Activated CD8-positive, alpha-beta memory T cell treated with anti-CD3 and anti-CD28 coated beads, Interleukin-2, amount 50 U/mL, for 24 hours (primary cell): ENCODE results near the gene COX8A.
A peak's percentile ranks its signal among the peaks of the same experiment; 100 is the strongest.
"Not testable (repeated sequence)": the region's sequence is repeated elsewhere in the genome, so short reads cannot be mapped to it uniquely, and the experiment has no call there.

Source experiments
- DNase-seq: peaks from one replicate; pipeline ENCODE4 v3.0.0-alpha.2; 2020; ENCODE audit errors: extremely low read depth

COX8A gene

GRCh38 chr11:63974259-63975143, at the start of gene COX8A:
COX8A (plus strand) TSS chr11:63974620; CDS start chr11:63974681, 61 bp downstream.
- DNase-seq, result peak; percentile 92

- DNase-seq, result no peak
These were observed 44.8 kb upstream of the COX8A start for GRCh38 chr11:63929616-63930015.

- no peak for DNase-seq
These were observed 43.4 kb upstream of the COX8A start for GRCh38 chr11:63931045-63931444.

DNA sequence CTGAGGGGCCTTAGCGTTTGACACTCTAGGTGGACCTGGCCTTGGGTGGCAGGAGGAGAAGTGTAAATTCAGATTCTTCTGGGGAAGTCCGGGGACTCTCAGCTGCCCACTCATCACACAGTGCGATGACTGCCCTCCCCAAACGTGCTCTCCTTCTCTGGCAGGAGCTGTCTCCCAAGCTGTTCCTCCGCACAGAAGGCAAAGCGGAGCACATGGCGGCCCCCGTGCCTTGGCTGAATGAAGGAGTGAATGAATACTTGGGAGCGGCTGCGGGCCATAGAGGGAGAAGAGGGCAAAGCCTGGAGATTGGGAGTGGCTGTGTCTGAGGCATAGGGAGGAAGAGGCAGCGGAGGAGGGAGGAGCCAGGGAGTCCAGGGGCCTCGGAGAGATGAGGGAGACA, 42.5 kb upstream of the COX8A start:
- DNase-seq, result no peak

DNA sequence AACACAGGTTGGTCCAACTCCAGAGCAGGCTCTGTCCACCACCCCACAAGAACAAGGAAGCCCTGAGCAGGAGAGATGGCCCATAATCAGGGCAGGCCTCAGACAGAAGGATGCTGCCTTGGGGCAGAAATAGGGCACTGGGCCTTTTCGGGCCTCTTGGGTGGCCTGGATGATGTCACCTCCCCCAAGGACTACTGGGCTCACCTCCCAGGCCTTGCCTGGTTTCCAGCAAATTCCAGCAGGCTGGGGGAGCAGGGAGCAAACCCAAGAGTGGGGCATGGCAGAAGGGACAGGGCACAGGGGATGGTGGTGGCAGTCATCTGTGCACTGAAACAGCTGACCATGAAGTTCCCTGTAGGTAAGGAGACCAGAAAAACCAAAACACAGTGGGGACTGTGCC, 41.0 kb upstream of the COX8A start:
- DNase-seq, result no peak

DNA sequence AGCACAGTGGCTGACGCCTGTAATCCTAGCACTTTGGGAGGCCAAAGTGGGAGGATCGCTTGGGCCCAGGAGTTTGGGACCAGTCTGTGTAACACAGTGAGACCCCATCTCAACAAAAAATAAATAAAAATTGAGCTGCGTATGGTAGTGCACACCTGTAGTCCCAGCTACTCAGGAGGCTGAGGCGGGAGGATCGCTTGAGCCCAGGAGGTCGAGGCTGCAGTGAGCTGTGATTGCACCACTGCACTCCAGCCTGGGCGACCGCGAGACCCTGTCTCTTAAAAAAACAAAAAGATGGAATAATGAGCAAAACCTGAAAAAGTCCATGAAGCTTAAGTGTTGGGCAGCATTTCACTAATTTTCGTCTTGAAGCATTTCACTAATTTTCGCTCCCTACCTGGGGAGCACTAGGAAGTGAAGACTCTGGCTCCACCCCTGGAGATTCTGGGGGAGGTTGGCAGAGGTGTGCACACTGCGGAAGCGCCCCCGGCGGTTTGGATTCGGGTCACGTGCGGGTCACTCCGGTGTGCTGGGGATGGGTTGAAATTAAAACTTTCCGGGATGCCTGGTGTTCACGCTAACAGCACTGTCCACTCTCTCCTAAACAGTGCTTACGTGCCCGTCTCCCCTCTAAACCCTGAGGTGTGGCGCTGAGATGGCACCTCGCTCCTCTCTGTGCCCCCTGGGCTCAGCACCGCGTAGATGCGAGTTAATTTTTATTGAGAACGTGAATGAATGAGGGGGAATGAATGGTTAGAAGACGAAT, 36.5 kb upstream of the COX8A start:
- no peak for DNase-seq

DNA sequence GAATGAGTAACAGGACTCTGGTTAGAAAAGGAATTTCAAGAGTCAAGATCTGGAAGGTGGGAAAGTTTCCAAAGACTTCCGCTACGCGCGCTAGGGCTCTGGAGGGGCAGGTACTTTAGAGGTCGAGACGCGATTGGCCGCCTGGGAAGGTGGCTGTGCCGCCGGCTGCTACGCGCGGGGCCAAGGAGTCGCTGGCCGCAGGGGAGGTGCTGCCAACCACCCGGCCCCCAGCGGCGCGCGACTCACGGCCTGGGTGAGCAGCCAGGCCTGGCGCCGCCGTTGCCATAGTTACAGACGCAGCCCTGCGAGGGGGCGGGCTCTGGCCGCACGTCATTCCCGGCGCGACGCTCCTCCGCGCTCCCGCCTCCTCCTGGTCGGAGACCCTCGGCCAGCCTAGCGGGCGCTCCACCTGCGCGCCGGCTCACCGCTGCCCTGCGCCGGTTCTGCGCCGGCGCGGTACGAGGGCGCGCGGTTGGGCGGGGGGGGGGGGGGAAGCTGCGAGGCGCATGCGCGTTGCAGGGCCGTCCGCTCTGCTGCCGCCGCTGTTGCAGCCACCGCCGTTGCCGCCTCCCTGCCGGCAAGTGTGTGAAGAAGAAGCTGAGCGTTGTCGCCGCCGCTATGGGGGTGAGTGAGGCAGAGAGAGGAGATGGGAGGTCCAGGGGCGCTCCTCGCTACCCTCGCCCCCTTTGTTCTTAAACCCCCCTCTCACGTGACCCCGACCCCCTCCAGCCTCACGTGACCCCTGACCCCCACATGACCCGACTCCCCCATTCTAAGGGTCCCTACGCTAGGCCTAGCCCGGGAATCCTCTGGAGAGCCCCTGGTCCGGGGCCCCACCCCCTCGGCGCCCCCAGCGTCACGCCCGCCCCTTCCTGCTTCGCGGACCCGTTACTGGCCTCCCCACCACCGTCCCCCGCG, 35.7 kb upstream of the COX8A start, which contains the start of gene NAA40:
NAA40 (plus strand) TSS at position 524 of the 918 bp plus-strand sequence; CDS start at position 619, 95 bp downstream.
- peak; percentile 84 for DNase-seq

GRCh38 chr11:63939397-63939891, 35.0 kb upstream of the COX8A start:
- no peak for DNase-seq

GRCh38 chr11:63940786-63941185, 33.6 kb upstream of the COX8A start:
- no peak for DNase-seq

DNA sequence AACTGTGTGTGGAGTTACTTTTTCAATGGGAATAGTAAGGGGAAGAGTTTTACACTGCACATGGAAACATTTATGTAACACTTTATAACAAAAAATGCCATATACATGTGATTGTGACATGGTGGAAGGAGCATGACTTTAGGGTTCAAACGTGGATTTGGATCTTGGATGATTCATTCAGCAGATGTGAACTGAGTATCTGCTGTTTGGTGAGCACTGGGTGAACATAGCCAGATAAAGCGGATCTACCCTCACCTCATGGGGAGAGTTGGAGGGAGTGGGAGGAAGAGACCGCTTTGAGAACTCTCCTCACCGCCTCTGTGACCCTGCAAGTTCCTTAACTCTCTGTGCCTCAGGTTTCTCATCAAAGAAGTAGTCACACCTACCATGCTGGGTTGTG, 32.5 kb upstream of the COX8A start:
- DNase-seq, result no peak

DNA sequence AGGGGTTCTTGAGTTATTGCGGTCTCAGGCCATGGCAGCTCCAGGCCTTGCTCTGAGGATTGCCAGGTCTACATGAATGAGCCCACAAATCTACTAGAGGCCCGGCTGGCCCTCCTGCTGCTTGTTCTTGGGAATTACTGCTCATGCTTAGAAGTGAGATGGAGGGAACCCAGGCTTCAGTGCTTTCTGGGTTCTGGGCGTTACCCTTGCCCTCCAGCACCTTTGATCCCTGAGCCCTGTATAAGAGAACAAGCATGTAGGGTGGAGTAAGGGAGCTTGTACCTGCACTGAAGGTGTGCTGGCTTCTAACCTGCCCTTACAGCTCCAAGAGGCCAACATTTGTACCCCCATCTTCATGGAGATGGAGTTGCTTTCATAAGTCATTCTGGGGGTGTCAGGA, 31.6 kb upstream of the COX8A start:
- no peak for DNase-seq

GRCh38 chr11:63944987-63945386, 29.4 kb upstream of the COX8A start:
- no peak for DNase-seq

GRCh38 chr11:63945477-63946163, 28.8 kb upstream of the COX8A start:
- DNase-seq, result no peak

- DNase-seq, result no peak
These were observed 22.5 kb upstream of the COX8A start for GRCh38 chr11:63951779-63952536.

GRCh38 chr11:63952570-63952969, 21.9 kb upstream of the COX8A start:
- DNase-seq, result no peak

- DNase-seq, result no peak
These were observed 16.4 kb upstream of the COX8A start for GRCh38 chr11:63958008-63958407.

GRCh38 chr11:63961608-63962412, 12.6 kb upstream of the COX8A start:
- DNase-seq, result no peak

- not testable (repeated sequence) for DNase-seq
These were observed 10.5 kb upstream of the COX8A start for GRCh38 chr11:63963895-63964294.

DNA sequence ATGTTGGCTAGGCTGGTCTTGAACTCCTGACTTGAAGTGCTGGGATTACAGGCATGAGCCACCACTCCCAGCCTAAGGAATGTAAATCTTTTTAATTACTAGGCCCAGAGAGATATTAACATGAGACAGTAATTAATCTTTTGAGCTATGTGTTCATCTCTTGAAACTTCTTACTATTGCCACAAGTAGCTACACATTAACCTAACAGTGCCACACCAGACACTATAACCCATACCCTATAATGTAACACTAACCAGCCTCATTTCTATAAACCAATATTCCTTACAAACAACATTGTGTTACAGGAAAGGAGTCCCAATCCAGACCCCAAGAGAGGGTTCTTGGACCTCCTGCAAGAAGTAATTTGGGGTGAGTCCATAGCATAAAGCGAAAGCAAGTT, 8.0 kb upstream of the COX8A start:
- DNase-seq, result no peak
